ENCODE results near the gene IFT80.

- TF ChIP-seq CTCF (IDR thresholded peaks at IDR 0.05) (no peak), POLR2A (IDR thresholded peaks at IDR 0.05) (no peak)
Observed at GRCh38 chr3:160417311-160417710, 18.3 kb upstream of the IFT80 start.

Data from thyroid gland (tissue), 4 donors.